Heart left ventricle (tissue), 16 donors: ENCODE results near the gene BAZ1B. TPM values are rescaled to one million over a fixed set of nuclear protein-coding genes. Genes with fewer than 3 reads are reported as not detected.

Experiments
- ATAC-seq, 4 donors: fragments of 200-7000 bp; cut with Tn5 transposase; one replicate each; pipeline ENCODE4 v1.9.1; 2020 to 2022; ENCODE audit warnings: moderate library complexity in 4 of 4, mild to moderate bottlenecking in 3 of 4, moderate number of reproducible peaks in 1 of 4
- DNase-seq, 5 donors: peaks; one replicate each; pipeline ENCODE4 v3.0.0-alpha.2; 2020
- H3K27ac ChIP-seq, 12 donors: fragments of 200-600 bp; sonication (generic) in 4 of 12; one replicate each; pipeline versions ENCODE4 v1.5.0 to v1.8.0; 2016 to 2022; ENCODE audit warnings: mild to moderate bottlenecking in 2 of 12
- H3K27me3 ChIP-seq, 9 donors: fragments of 200-600 bp; sonication (generic) in 2 of 9; one replicate each; pipeline versions ENCODE4 v1.5.1 to v1.8.0; 2016 to 2022; ENCODE audit warnings: mild to moderate bottlenecking in 3 of 9
- H3K36me3 ChIP-seq, 9 donors: fragments of 200-600 bp; sonication (generic) in 2 of 9; one replicate each; pipeline versions ENCODE4 v1.5.0 to v1.8.0; 2018 to 2022; ENCODE audit warnings: mild to moderate bottlenecking in 2 of 9
- H3K4me1 ChIP-seq, 12 donors: fragments of 200-600 bp; sonication (generic) in 4 of 12; one replicate each; pipeline versions ENCODE4 v1.5.0 to v1.8.0; 2016 to 2022; ENCODE audit warnings: mild to moderate bottlenecking in 3 of 12
- H3K4me3 ChIP-seq, 12 donors: fragments of 200-600 bp; sonication (generic) in 4 of 12; one replicate each; pipeline versions ENCODE4 v1.5.0 to v1.8.0; 2017 to 2022; ENCODE audit warnings: mild to moderate bottlenecking in 9 of 12, moderate library complexity in 4 of 12
- H3K9me3 ChIP-seq, 12 donors: fragments of 200-600 bp; sonication (generic) in 4 of 12; one replicate each; pipeline versions ENCODE4 v1.5.0 to v1.8.0; 2016 to 2022; ENCODE audit warnings: mild to moderate bottlenecking in 1 of 12
- CTCF ChIP-seq, 12 donors: fragments of 200-600 bp; sonication (generic) in 4 of 12; IDR thresholded peaks; one replicate each; pipeline versions ENCODE4 v1.5.0 to v1.8.0; 2018 to 2022; ENCODE audit warnings: antibody characterized with exemption in 12 of 12, mild to moderate bottlenecking in 5 of 12
- POLR2A ChIP-seq, 2 donors: fragments of 450-650 bp; IDR thresholded peaks; one replicate each; pipeline ENCODE4 v1.6.1; 2017; ENCODE audit warnings: antibody characterized with exemption in 2 of 2, mild to moderate bottlenecking in 2 of 2, moderate library complexity in 2 of 2
- WGBS, 4 donors: extraction: QIAGEN DNeasy Blood & Tissue Kit in 2 of 4; methylation state at CpG; one replicate each; pipeline versions ENCODE4 v1.1.5 to v1.1.7; 2013 to 2018; 5-methylcytosine and 5-hydroxymethylcytosine counted together
- intact Hi-C, 10 donors: fragments of 100-400 bp; cut with DNase I; formaldehyde crosslinking; loops; one replicate each; pipeline versions ENCODE4 v1.11.1 to v1.14.2; 2022
- polyA plus RNA-seq, 2 donors: library from polyadenylated mRNA; stranded (reverse); fragments of 200-250 nt; gene quantifications; one replicate each; pipeline ENCODE4 v1.2.3, GENCODE V29; 2013
- total RNA-seq, 9 donors: library from RNA; depleted of rRNA in 2 of 9; stranded (reverse); fragments of >200 nt in 2 of 9; fragmentation: NEBNext Ultra II Directional in 3 of 9; extraction: Animal tissue kit (Norgen Biotek cat#: 25700) in 3 of 9; gene quantifications; one replicate each; pipeline versions ENCODE4 v1.1.0 to v1.2.4, GENCODE V29; 2016 to 2023
- donor health status: ischemic (EF 13 %, LVEDD 7.1; RV severe dilation, severe dysfunction).
- donor health status: healthy with polysubstance abuse.
- donor health status: DM: no; HTN: yes; CAD: no.
- donor health status: DM: no; HTN: no; CAD: no.
- donor health status: ischemic (EF 25% LVEDD 6.9; RV normal size, moderate dysfunction).
- donor health status: ischemic (EF 25% LVEDD 5.7; RV mildly dilated, moderate dysfunction).
- donor health status: healthy.
- donor health status: DM: yes; HTN: yes; CAD: no.
- donor health status: ischemic (EF 35%, LVEDD 5.7; RV mildly dilated, moderate dysfunction).
- donor health status: nonischemic (EF 11% LVEDD 7.7; RV severe dilation, severe dysfunction).
- donor health status: DM: yes; HTN: yes; CAD: no.
- donor health status: PGD.
- donor health status: ischemic (EF 29% LVEDD 5.4; RV normal size, mild dysfunction).
- donor health status: nonischemic (EF 23%, LVEDD 6.1; RV moderate dilation, normal function).

Gene BAZ1B
- total and polyA plus RNA-seq, 11 donors, result 19.0 to 45.0 (median 37.4) TPM

GRCh38 chr7:73429622-73430505 lies 92.2 kb downstream of the BAZ1B start:
- Histone ChIP-seq H3K4me1 (peaks cover 0 to 15% (median 0%) of the 10 kb centered on the region in 12 donors), H3K27ac (no peak overlapping the region), H3K36me3 (no peaks in the 10 kb centered on the region), H3K27me3 (peaks cover 0 to 42% (median 12%) of the 10 kb centered on the region in 9 donors), H3K9me3 (peaks cover 0 to 5% (median 0%) of the 10 kb centered on the region in 12 donors), H3K4me3 (no peak overlapping the region)
- ATAC-seq (no peak), DNase-seq (no peak)
- WGBS, 4 donors, result 71 to 85% (median 80%) methylated on average over 5 to 6 of the region's 6 CpGs
- TF ChIP-seq POLR2A (IDR thresholded peaks at IDR 0.05) (no peak), CTCF (IDR thresholded peaks at IDR 0.05) (no peak)
- intact Hi-C loops, result loop anchor here in 1 of 10 donors (5.0 kb wide), 1 partner anchor 78 kb away; no protein-coding TSS in a partner anchor

GRCh38 chr7:73429215-73429614 lies 92.9 kb downstream of the BAZ1B start:
- TF ChIP-seq POLR2A (IDR thresholded peaks at IDR 0.05) (no peak), CTCF (IDR thresholded peaks at IDR 0.05) (no peak)

GRCh38 chr7:73427902-73428787 lies 93.9 kb downstream of the BAZ1B start:
- H3K9me3 ChIP-seq, result no peaks in the 10 kb centered on the region
- no peaks in the 10 kb centered on the region for H3K36me3 ChIP-seq
- no peak overlapping the region for H3K27ac ChIP-seq
- H3K4me1 ChIP-seq, result peaks cover 0 to 15% (median 4%) of the 10 kb centered on the region in 12 donors
- TF ChIP-seq CTCF (IDR thresholded peaks at IDR 0.05) (no peak), POLR2A (IDR thresholded peaks at IDR 0.05) (no peak)
- 86 to 92% (median 91%) methylated on average over 8 of the region's 8 CpGs for WGBS, 4 donors
- DNase-seq, result no peak
- peaks cover 0 to 38% (median 5%) of the 10 kb centered on the region in 9 donors for H3K27me3 ChIP-seq
- H3K4me3 ChIP-seq, result no peak overlapping the region
- ATAC-seq, result no peak
- intact Hi-C loops, result no loop called here

More at GRCh38 chr7:73429215-73429614, 92.9 kb downstream of the BAZ1B start:
- Histone ChIP-seq H3K36me3 (no peaks in the 10 kb centered on the region), H3K4me3 (no peak overlapping the region), H3K27ac (no peak overlapping the region), H3K9me3 (peaks cover 0 to 3% (median 0%) of the 10 kb centered on the region in 12 donors), H3K27me3 (peaks cover 0 to 42% (median 8%) of the 10 kb centered on the region in 9 donors), H3K4me1 (peaks cover 0 to 18% (median 3%) of the 10 kb centered on the region in 12 donors)
- no peak for ATAC-seq
- 45 to 58% (median 48%) methylated on average over 9 to 18 of the region's 18 CpGs for WGBS, 4 donors
- intact Hi-C loops, result no loop called here
- no peak for DNase-seq
